ENCODE data around the gene ARL3.

DNA sequence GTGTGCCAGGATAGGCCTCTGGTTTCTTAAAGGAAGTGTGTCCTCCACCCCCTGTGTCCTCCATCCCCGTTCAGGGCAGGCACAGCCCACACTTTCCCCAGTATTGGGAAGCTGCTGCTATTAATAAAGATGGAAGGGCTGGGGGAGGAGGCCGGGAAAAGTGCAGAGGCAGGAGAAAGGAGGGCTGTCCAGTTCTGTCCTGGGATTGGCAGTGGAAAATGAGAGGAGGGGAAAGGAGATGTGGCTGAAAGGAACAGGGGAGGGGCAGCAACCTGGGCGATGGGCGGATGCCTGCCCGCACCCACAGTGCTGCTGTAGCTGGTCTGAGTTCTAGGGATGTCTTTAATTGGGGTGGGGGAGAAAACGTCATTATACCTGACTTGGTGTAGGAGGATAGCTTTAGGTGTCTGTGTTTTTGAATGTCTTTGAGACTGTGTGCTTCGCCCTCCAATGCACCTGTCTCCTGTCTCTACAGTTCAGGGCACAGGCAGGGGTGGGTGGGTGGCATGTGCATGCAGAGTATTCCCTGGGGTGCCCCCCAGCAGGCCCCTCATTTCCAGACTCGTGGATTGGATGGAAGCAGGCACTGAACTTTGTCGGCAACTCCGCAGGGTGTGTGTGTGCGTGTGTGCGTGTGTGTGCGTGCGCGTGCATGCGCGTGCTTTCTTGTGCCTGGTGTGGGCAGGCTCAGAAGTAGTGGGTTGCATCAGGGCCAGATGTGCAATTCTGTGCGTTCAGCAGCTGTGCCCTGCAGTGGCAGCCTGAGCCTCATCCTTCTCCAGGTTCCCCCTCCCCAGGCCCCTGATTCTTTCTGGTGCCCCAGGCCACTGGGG is 67.4 kb downstream of the ARL3 start:
- TF ChIP-seq STAT1 (IDR thresholded peaks at IDR 0.05; ENCODE audit: unreplicated experiment) (no peak), EZH2 (IDR thresholded peaks at IDR 0.05; ENCODE audit: low read depth, unreplicated experiment) (no peak), JUNB (IDR thresholded peaks at IDR 0.05; ENCODE audit: unreplicated experiment) (no peak), CREB1 (CRISPR knock-in tag; IDR thresholded peaks at IDR 0.05; ENCODE audit: low read depth) (no peak), EZH2phosphoT487 (IDR thresholded peaks at IDR 0.05; ENCODE audit: unreplicated experiment) (no peak), POLR2AphosphoS5 (IDR thresholded peaks at IDR 0.05; ENCODE audit: low read depth) (no peak)
- TF ChIP-seq, protein P1, sequence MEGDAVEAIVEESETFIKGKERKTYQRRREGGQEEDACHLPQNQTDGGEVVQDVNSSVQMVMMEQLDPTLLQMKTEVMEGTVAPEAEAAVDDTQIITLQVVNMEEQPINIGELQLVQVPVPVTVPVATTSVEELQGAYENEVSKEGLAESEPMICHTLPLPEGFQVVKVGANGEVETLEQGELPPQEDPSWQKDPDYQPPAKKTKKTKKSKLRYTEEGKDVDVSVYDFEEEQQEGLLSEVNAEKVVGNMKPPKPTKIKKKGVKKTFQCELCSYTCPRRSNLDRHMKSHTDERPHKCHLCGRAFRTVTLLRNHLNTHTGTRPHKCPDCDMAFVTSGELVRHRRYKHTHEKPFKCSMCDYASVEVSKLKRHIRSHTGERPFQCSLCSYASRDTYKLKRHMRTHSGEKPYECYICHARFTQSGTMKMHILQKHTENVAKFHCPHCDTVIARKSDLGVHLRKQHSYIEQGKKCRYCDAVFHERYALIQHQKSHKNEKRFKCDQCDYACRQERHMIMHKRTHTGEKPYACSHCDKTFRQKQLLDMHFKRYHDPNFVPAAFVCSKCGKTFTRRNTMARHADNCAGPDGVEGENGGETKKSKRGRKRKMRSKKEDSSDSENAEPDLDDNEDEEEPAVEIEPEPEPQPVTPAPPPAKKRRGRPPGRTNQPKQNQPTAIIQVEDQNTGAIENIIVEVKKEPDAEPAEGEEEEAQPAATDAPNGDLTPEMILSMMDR (conservative IDR thresholded peaks at IDR 0.05; ENCODE audit: low read depth in 2 of 2), result no peak
- TF ChIP-seq, protein P2, sequence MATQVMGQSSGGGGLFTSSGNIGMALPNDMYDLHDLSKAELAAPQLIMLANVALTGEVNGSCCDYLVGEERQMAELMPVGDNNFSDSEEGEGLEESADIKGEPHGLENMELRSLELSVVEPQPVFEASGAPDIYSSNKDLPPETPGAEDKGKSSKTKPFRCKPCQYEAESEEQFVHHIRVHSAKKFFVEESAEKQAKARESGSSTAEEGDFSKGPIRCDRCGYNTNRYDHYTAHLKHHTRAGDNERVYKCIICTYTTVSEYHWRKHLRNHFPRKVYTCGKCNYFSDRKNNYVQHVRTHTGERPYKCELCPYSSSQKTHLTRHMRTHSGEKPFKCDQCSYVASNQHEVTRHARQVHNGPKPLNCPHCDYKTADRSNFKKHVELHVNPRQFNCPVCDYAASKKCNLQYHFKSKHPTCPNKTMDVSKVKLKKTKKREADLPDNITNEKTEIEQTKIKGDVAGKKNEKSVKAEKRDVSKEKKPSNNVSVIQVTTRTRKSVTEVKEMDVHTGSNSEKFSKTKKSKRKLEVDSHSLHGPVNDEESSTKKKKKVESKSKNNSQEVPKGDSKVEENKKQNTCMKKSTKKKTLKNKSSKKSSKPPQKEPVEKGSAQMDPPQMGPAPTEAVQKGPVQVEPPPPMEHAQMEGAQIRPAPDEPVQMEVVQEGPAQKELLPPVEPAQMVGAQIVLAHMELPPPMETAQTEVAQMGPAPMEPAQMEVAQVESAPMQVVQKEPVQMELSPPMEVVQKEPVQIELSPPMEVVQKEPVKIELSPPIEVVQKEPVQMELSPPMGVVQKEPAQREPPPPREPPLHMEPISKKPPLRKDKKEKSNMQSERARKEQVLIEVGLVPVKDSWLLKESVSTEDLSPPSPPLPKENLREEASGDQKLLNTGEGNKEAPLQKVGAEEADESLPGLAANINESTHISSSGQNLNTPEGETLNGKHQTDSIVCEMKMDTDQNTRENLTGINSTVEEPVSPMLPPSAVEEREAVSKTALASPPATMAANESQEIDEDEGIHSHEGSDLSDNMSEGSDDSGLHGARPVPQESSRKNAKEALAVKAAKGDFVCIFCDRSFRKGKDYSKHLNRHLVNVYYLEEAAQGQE (IDR thresholded peaks at IDR 0.05; ENCODE audit: unreplicated experiment), result no peak
- TF ChIP-seq, protein P3, sequence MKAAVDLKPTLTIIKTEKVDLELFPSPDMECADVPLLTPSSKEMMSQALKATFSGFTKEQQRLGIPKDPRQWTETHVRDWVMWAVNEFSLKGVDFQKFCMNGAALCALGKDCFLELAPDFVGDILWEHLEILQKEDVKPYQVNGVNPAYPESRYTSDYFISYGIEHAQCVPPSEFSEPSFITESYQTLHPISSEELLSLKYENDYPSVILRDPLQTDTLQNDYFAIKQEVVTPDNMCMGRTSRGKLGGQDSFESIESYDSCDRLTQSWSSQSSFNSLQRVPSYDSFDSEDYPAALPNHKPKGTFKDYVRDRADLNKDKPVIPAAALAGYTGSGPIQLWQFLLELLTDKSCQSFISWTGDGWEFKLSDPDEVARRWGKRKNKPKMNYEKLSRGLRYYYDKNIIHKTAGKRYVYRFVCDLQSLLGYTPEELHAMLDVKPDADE (IDR thresholded peaks at IDR 0.05), result no peak
